ENCODE data around the gene ITGA2B. TPM values are rescaled to one million over a fixed set of nuclear protein-coding genes. Genes with fewer than 3 reads are reported as not detected.

The ITGA2B gene
- total and polyA plus RNA-seq, 2 of the 13 experiments (the other 11 are each of a cell fraction or from before 2014, with no cell fraction given): 0.38 to 1.1 TPM

DNA sequence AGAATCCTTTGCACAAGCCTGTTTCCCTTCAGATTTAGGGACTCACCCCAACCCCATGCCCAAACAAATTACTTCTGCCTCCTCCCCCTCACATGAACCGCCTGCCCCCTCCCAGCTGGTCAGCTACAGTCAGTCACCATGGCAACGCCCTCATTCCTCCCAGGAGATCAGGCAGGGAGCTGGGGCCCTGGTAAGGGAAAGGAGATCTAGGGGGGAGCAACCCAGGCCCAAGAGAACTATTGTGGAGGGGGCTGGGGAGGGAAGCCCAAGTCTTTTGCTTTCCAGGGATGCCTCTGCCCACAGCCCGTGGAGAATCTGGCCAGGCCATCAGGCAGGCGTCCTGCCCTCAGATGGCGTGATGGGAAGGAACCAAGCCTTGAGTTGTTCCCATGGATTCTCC is 28.6 kb downstream of the ITGA2B start:
- DNase-seq (ENCODE audit: low spot score) (no peak), FAIRE-seq (no peak), ATAC-seq (no peak)
- TF ChIP-seq RFX1 (IDR thresholded peaks at IDR 0.05) (peak; percentile 43; the same call in 1 of the 2 replicates), RFX3 (CRISPR knock-in tag; IDR thresholded peaks at IDR 0.05) (peak; percentile 66), PRMT3 (CRISPR knock-in tag; IDR thresholded peaks at IDR 0.05; ENCODE audit: borderline replicate concordance, low read depth) (no peak)
- TF ChIP-seq, protein P1, sequence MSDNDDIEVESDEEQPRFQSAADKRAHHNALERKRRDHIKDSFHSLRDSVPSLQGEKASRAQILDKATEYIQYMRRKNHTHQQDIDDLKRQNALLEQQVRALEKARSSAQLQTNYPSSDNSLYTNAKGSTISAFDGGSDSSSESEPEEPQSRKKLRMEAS (IDR thresholded peaks at IDR 0.05): no peak
- TF ChIP-seq, protein P2, sequence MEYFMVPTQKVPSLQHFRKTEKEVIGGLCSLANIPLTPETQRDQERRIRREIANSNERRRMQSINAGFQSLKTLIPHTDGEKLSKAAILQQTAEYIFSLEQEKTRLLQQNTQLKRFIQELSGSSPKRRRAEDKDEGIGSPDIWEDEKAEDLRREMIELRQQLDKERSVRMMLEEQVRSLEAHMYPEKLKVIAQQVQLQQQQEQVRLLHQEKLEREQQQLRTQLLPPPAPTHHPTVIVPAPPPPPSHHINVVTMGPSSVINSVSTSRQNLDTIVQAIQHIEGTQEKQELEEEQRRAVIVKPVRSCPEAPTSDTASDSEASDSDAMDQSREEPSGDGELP (IDR thresholded peaks at IDR 0.05; ENCODE audit: borderline replicate concordance, low read depth): 0 out of 2 replicates have a peak, but pooled peaks have one; percentile 52
- Histone ChIP-seq H3K4me2 (ENCODE audit: low read depth, low read length) (no peak overlapping the region; the same call in 1 of the 2 replicates), H3K9me3 (ENCODE audit: low read length) (no peaks in the 10 kb centered on the region), H3K9ac (ENCODE audit: insufficient read depth, low read depth, low read length) (no peak overlapping the region), H3K36me3 (replicated peaks in 1 of 2; ENCODE audit: control insufficient read depth in 1 of 2, insufficient read depth in 2 of 2, low read length in 2 of 2) (no peaks in the 10 kb centered on the region), H3K27me3 (ENCODE audit: control insufficient read depth in 1 of 2, insufficient read depth in 2 of 2, low read length in 2 of 2) (peaks cover 1 to 14% of the 10 kb centered on the region in 2 experiments; a peak in 3 of 5 replicates), H4K20me1 (ENCODE audit: insufficient read depth, low read length) (no peaks in the 10 kb centered on the region), H2AFZ (ENCODE audit: low read length) (no peak overlapping the region), H3K79me2 (ENCODE audit: insufficient read depth, low read length) (no peaks in the 10 kb centered on the region), H3K27ac (ENCODE audit: extremely low read length, insufficient read depth, low read length) (no peak overlapping the region), H3K4me1 (ENCODE audit: insufficient read depth, low read length) (peaks cover 40% of the 10 kb centered on the region), H3K4me3 (replicated peaks in 1 of 3; ENCODE audit: insufficient read depth in 1 of 3, low read depth in 2 of 3, low read length in 3 of 3) (no peak overlapping the region)
- in situ Hi-C loops (cut with HindIII; ENCODE audit: extremely low pct_ligation_motif_present, low pct_unique_long_range_greater_than_20kb) (no loop called here), intact Hi-C loops (cut with micrococcal nuclease; ENCODE audit: unreplicated experiment) (no loop called here)
- 45% methylated on average over 5 of the region's 5 CpGs for WGBS (ENCODE audit: low lambda C conversion rate)
- BruUV-seq (replicated peaks): no TSS peak
- POLR2A ChIA-PET: no interaction called here
- CTCF ChIA-PET (ENCODE audit: low intra/inter-chr PET ratio, low total read pairs): no interaction called here

DNA sequence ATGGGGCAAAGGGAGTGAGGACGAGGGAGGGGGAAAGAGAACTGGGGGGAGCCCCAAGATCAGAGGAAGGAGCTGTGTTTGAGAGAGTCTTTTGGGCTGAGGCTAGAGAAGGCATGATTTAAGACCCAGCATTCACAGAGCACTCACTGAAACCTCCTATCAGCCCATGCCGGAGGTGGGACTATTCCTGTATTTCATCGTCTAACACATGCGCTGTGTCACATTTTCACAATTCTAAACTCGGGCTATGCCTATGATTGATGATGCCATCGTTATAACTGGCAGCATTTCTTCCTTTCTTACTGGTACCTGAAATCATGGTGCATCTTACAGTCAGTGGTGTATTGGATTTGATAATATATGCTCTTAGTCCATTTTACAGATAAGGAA is 29.3 kb downstream of the ITGA2B start:
- in situ Hi-C loops (cut with HindIII; ENCODE audit: extremely low pct_ligation_motif_present, low pct_unique_long_range_greater_than_20kb): no loop called here

More for the DNA sequence above, 29.3 kb downstream of the ITGA2B start:
- Histone ChIP-seq H3K27ac (ENCODE audit: extremely low read length, insufficient read depth, low read length) (no peak overlapping the region), H3K79me2 (ENCODE audit: insufficient read depth, low read length) (no peaks in the 10 kb centered on the region), H2AFZ (ENCODE audit: low read length) (no peak overlapping the region), H3K27me3 (ENCODE audit: control insufficient read depth in 1 of 2, insufficient read depth in 2 of 2, low read length in 2 of 2) (peaks cover 7 to 21% of the 10 kb centered on the region in 2 experiments; a peak in 4 of 5 replicates), H3K9me3 (ENCODE audit: low read length) (no peaks in the 10 kb centered on the region), H3K4me1 (ENCODE audit: insufficient read depth, low read length) (peaks cover 36% of the 10 kb centered on the region), H3K9ac (ENCODE audit: insufficient read depth, low read depth, low read length) (no peak overlapping the region), H4K20me1 (ENCODE audit: insufficient read depth, low read length) (no peaks in the 10 kb centered on the region), H3K36me3 (replicated peaks in 1 of 2; ENCODE audit: control insufficient read depth in 1 of 2, insufficient read depth in 2 of 2, low read length in 2 of 2) (no peaks in the 10 kb centered on the region), H3K4me2 (ENCODE audit: low read depth, low read length) (no peak overlapping the region), H3K4me3 (replicated peaks in 1 of 3; ENCODE audit: insufficient read depth in 1 of 3, low read depth in 2 of 3, low read length in 3 of 3) (no peak overlapping the region)
- intact Hi-C loops (cut with micrococcal nuclease; ENCODE audit: unreplicated experiment): no loop called here
- no peak for ATAC-seq
- BruUV-seq (replicated peaks): no TSS peak
- no peak for FAIRE-seq
- no peak for TF ChIP-seq KMT2A (CRISPR knock-in tag; IDR thresholded peaks at IDR 0.05)
- TF ChIP-seq ZNF629 (CRISPR knock-in tag; conservative IDR thresholded peaks at IDR 0.05): peak; percentile 38; the same call in 1 of the 2 replicates
- DNase-seq (ENCODE audit: low spot score): no peak
- ChIA-PET CTCF (ENCODE audit: low intra/inter-chr PET ratio, low total read pairs) (no interaction called here), POLR2A (interaction anchor here (1.8 kb wide), 1 partner anchor 9 kb away, joined by 5 read pairs; no protein-coding TSS in a partner anchor)
- WGBS (ENCODE audit: low lambda C conversion rate): 50% methylated on average over 6 of the region's 6 CpGs
